ENCODE data around the gene TAMALIN.

The TAMALIN gene

DNA sequence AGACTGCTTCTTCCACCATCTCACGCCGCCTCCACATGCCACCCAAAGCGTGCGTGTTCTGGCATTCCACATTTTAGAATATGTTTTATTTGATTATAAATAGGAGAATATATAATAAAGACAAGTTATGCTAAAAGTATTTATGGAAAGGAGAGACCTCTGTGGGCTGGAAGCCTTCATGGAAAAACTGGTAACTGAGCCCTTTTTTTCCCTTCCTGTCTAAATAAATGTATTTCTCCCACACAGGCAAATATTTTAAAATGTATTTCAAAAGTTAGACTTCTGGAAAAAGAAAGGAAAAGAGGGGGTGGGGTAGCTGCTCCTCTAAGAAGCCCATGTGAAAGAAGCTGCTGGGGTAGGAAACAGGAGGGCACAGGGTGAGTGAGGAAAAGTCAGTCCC lies 28.4 kb downstream of the TAMALIN start:
- peaks cover 13% of the 10 kb centered on the region for H3K4me1 ChIP-seq (ENCODE audit: low read length)
- H3K9me3 ChIP-seq (replicated peaks; ENCODE audit: insufficient read depth, low read length), result no peaks in the 10 kb centered on the region
- peaks cover 34% of the 10 kb centered on the region for H3F3A ChIP-seq (ENCODE audit: insufficient read depth, low read length)
- H3K4me2 ChIP-seq (ENCODE audit: low read depth, low read length), result no peak overlapping the region
- DNase-seq, result no peak
- H3K27me3 ChIP-seq (replicated peaks; ENCODE audit: insufficient read depth, low read length), result peaks cover 13% of the 10 kb centered on the region; the same call in 1 of the 2 replicates
- H3K9ac ChIP-seq (ENCODE audit: low read length), result no peak overlapping the region
- H2AFZ ChIP-seq (ENCODE audit: low read length), result no peak overlapping the region
- no peaks in the 10 kb centered on the region for H3K36me3 ChIP-seq (replicated peaks; ENCODE audit: insufficient read depth, low read length)
- no peaks in the 10 kb centered on the region for H3K79me2 ChIP-seq (ENCODE audit: low read length)
- no peak overlapping the region for H3K4me3 ChIP-seq (ENCODE audit: low read length)
- H4K20me1 ChIP-seq (ENCODE audit: insufficient read depth, low read length), result no peaks in the 10 kb centered on the region
- no peak overlapping the region for H3K27ac ChIP-seq (ENCODE audit: low read length)
- TF ChIP-seq EZH2 (optimal IDR thresholded peaks at IDR 0.05; ENCODE audit: low read depth, low read length) (no peak), EZH2phosphoT487 (IDR thresholded peaks at IDR 0.05; ENCODE audit: low read length) (no peak), CTCF (IDR thresholded peaks at IDR 0.05; ENCODE audit: low read length) (no peak)
- no peaks in the 10 kb centered on the region for H3K9me2 ChIP-seq (replicated peaks; ENCODE audit: insufficient read depth, low read length)

- H3K4me3 ChIP-seq (ENCODE audit: low read length), result no peak overlapping the region
- H3K9me2 ChIP-seq (replicated peaks; ENCODE audit: insufficient read depth, low read length), result no peaks in the 10 kb centered on the region
- H2AFZ ChIP-seq (ENCODE audit: low read length), result no peak overlapping the region
- no peak for TF ChIP-seq EZH2 (optimal IDR thresholded peaks at IDR 0.05; ENCODE audit: low read depth, low read length)
- no peaks in the 10 kb centered on the region for H3K36me3 ChIP-seq (replicated peaks; ENCODE audit: insufficient read depth, low read length)
- peaks cover 13% of the 10 kb centered on the region for H3K4me1 ChIP-seq (ENCODE audit: low read length)
- DNase-seq, result no peak
- no peaks in the 10 kb centered on the region for H3K9me3 ChIP-seq (replicated peaks; ENCODE audit: insufficient read depth, low read length)
- H3K79me2 ChIP-seq (ENCODE audit: low read length), result no peaks in the 10 kb centered on the region
- peaks cover 34% of the 10 kb centered on the region for H3F3A ChIP-seq (ENCODE audit: insufficient read depth, low read length)
- peak overlapping the region; percentile 62 for H3K9ac ChIP-seq (ENCODE audit: low read length)
- peak overlapping the region; percentile 70; the same call in 1 of the 2 replicates for H3K27ac ChIP-seq (ENCODE audit: low read length)
- H3K27me3 ChIP-seq (replicated peaks; ENCODE audit: insufficient read depth, low read length), result peaks cover 13% of the 10 kb centered on the region; the same call in 1 of the 2 replicates
- H4K20me1 ChIP-seq (ENCODE audit: insufficient read depth, low read length), result no peaks in the 10 kb centered on the region
- H3K4me2 ChIP-seq (ENCODE audit: low read depth, low read length), result no peak overlapping the region
Measured at GRCh38 chr12:52035926-52036325, 29.2 kb downstream of the TAMALIN start.

DNA sequence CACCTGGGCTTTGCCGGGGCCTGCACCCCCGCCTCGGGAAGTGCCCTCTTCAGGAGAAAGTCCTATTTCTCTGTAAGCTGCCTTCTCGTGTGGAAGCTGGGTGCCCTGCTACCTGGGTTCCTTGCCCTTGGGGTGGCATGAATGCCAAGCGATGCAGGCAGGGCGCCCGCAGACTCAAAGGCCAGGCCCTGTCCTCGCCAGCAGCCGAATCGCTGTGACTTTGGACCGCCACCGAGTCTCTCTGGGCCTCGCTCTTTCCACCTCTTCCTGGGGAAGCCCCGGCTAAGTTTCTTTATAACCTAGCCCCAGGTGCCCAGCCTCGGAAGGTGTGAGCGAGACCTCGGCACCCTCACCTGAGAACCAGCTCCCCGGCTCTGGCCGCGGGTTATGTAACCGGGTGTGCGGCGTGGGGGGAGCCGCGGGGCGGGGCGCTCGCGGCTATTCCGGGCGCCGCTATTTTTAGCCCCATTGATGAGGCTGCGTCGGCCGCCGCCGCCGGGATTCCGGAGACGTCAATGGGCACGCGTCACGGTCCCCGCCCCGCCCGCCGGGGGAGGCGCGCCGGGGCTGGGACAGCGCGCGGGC lies 29.9 kb downstream of the TAMALIN start:
- H3K9me3 ChIP-seq (replicated peaks; ENCODE audit: insufficient read depth, low read length), result no peaks in the 10 kb centered on the region
- H3K9ac ChIP-seq (ENCODE audit: low read length), result peak overlapping the region; percentile 62
- peaks cover 13% of the 10 kb centered on the region; the same call in 1 of the 2 replicates for H3K27me3 ChIP-seq (replicated peaks; ENCODE audit: insufficient read depth, low read length)
- H3K4me3 ChIP-seq (ENCODE audit: low read length), result 0 out of 2 replicates have a peak overlapping the region, but pooled peaks have one; percentile 6
- peaks cover 13% of the 10 kb centered on the region for H3K4me1 ChIP-seq (ENCODE audit: low read length)
- TF ChIP-seq CTCF (IDR thresholded peaks at IDR 0.05; ENCODE audit: low read length) (no peak), EZH2phosphoT487 (IDR thresholded peaks at IDR 0.05; ENCODE audit: low read length) (no peak), EZH2 (optimal IDR thresholded peaks at IDR 0.05; ENCODE audit: low read depth, low read length) (no peak)
- DNase-seq, result peak; percentile 89
- H3K4me2 ChIP-seq (ENCODE audit: low read depth, low read length), result peak overlapping the region; percentile 65
- H4K20me1 ChIP-seq (ENCODE audit: insufficient read depth, low read length), result no peaks in the 10 kb centered on the region
- H3K9me2 ChIP-seq (replicated peaks; ENCODE audit: insufficient read depth, low read length), result no peaks in the 10 kb centered on the region
- H2AFZ ChIP-seq (ENCODE audit: low read length), result no peak overlapping the region
- no peaks in the 10 kb centered on the region for H3K79me2 ChIP-seq (ENCODE audit: low read length)
- no peaks in the 10 kb centered on the region for H3K36me3 ChIP-seq (replicated peaks; ENCODE audit: insufficient read depth, low read length)
- H3F3A ChIP-seq (ENCODE audit: insufficient read depth, low read length), result peaks cover 34% of the 10 kb centered on the region
- H3K27ac ChIP-seq (ENCODE audit: low read length), result peak overlapping the region; percentile 70

GRCh38 chr12:52037248-52037861 lies 30.6 kb downstream of the TAMALIN start:
- peak overlapping the region; percentile 73 for H3K4me3 ChIP-seq (ENCODE audit: low read length)
- peaks cover 13% of the 10 kb centered on the region for H3K4me1 ChIP-seq (ENCODE audit: low read length)
- no peak for TF ChIP-seq EZH2 (optimal IDR thresholded peaks at IDR 0.05; ENCODE audit: low read depth, low read length)
- TF ChIP-seq EZH2phosphoT487 (IDR thresholded peaks at IDR 0.05; ENCODE audit: low read length), result no peak
- TF ChIP-seq CTCF (IDR thresholded peaks at IDR 0.05; ENCODE audit: low read length), result peak; percentile 6; the same call in 1 of the 2 replicates
- no peaks in the 10 kb centered on the region for H4K20me1 ChIP-seq (ENCODE audit: insufficient read depth, low read length)
- H3K9ac ChIP-seq (ENCODE audit: low read length), result peak overlapping the region; percentile 97
- peak overlapping the region; percentile 99 for H3K4me2 ChIP-seq (ENCODE audit: low read depth, low read length)
- H3K9me3 ChIP-seq (replicated peaks; ENCODE audit: insufficient read depth, low read length), result no peaks in the 10 kb centered on the region
- no peaks in the 10 kb centered on the region for H3K79me2 ChIP-seq (ENCODE audit: low read length)
- H3K27me3 ChIP-seq (replicated peaks; ENCODE audit: insufficient read depth, low read length), result peaks cover 13% of the 10 kb centered on the region; the same call in 1 of the 2 replicates
- no peaks in the 10 kb centered on the region for H3K36me3 ChIP-seq (replicated peaks; ENCODE audit: insufficient read depth, low read length)
- no peaks in the 10 kb centered on the region for H3K9me2 ChIP-seq (replicated peaks; ENCODE audit: insufficient read depth, low read length)
- H2AFZ ChIP-seq (ENCODE audit: low read length), result peak overlapping the region; percentile 49; the same call in 1 of the 2 replicates
- H3K27ac ChIP-seq (ENCODE audit: low read length), result peak overlapping the region; percentile 28; the same call in 1 of the 2 replicates
- DNase-seq, result no peak
- peaks cover 29% of the 10 kb centered on the region for H3F3A ChIP-seq (ENCODE audit: insufficient read depth, low read length)

Measured in MM.1S (cell line).